ENCODE results near the gene DLX6. TPM values are rescaled to one million over a fixed set of nuclear protein-coding genes. Genes with fewer than 3 reads are reported as not detected.

DLX6 gene
- total RNA-seq, 1 donor from 2014 or later = not detected

DNA sequence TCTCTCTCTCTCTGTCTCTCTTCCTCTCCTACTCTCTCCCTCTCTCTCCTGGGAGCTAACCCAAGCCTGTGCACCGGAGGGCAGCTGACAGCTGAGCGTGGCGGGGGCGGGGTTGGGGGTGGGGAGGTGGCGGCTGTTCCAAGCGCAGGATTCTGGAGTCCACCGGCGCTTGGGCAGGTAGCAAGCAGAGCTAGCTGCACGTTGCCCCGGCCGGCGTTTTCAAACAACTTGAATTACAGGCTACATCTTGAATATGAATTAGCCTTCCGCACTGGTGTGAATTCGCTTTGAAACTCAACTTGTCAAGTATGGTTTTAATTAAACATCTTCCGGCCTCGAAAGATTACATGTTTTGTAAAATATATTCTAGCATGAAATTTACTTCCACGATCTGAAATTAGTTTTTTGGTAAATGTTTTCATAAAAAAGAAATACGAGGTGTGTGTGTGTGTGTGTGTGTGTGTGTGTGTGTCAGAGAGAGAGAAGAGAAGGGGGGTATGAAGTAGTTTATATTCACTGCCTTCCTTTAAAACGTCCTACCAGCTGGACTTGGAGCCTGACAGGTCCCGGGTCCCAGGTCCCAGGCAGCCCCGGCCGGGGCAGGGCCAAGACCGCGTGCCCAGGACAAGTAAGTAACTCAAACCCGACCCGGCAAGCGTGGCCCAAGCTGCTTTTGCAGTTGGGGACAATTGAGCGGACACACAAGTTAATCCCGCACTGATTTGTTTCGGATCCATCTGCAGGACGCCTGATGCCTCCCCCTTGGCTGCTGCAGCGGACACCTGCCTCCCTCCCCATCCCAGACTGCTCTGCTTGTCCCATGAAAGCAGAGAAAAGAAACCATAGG is 9.0 kb upstream of the DLX6 start:
- DNase-seq = no peak

DNA sequence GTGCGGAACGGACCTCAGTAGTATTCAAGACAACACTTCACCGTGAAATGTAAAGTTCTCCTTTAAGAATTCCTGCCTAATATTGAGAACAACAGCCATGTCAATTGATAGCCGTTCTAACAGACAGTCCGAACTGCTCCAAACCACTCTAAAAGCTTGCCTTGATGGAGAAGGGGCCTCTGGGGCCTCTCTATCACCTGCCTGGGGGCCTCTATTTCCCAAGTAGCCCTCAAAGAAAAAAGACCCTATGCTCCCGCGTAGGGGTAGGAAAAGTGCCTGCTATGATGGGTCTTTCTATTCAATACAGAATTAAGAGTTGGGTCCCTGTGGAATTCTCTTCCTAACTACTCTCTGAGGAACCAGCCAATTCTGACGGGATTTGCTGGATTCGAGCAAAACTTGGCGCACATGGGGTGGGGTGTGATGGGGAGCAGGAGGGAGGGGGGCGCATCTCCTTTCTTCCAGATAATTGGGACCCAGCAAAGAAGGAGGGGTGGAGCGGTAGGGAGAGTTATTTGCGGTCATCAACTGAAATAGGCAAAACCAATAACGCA is 8.3 kb upstream of the DLX6 start:
- DNase-seq = no peak

DNA sequence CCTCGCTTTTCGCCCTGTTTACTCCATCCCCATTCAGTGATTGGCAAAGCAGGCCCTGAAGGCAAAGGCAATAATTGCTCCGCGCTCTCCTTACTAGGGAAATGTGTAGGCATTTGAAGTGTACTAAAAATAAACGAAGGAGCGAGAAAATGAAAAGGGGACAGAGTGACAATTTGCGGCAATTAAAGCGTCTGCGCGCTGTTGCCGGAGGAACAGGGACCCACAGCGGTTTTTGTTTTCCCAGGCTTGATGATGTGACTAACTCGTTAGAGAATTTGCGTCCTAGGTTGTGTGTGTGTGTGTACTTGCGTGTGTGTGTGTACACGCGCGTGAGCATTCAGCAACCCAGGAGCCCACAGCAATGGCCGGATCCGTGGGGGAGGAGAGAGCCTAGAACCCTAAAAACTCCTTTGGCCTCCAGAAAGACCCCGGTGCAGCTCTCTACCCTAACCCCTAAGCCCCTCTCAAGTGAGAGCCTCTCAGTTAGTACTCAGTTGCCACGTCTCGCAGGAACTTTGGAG is 7.8 kb upstream of the DLX6 start:
- DNase-seq = no peak

DNA sequence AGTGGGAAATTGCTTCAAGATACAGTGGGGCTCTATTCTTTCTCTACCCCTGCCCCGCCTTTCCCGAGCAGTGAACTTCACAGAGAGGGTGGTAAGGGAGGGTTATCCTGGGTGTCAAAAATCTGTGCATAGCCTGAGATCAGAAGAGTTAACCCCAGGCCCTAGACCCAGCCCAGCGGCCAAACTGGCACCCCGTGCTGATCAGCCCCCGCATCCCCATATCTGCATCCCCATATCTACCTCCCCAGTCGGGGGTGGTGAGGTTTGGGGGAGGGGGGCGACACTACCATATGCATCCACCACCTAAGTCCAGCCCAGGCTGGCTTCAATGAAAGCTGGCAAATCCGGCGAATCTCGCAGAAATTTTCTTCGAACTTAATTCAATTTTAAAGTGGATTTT is 7.0 kb upstream of the DLX6 start:
- no peak for DNase-seq

DNA sequence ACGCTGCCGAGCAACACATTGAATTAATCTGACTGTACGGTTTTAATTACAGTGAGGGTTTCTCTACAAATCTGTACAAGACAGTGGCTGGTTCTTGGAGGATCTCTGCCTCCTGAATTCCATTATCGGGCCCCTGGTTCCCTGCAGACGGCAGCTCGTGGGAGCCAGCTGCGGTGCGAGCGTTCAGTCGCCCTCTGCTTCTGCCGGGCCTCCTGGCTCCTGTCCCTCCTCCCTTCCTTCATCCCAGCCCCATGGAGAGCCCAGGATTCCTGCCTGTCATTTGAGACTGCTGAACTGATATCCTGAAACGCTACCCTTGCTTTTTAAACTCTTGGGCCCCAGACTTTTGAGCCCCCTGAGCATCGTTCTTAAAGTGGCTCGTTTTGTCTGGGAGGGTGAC is 6.6 kb upstream of the DLX6 start:
- peak; percentile 5 for DNase-seq

DNA sequence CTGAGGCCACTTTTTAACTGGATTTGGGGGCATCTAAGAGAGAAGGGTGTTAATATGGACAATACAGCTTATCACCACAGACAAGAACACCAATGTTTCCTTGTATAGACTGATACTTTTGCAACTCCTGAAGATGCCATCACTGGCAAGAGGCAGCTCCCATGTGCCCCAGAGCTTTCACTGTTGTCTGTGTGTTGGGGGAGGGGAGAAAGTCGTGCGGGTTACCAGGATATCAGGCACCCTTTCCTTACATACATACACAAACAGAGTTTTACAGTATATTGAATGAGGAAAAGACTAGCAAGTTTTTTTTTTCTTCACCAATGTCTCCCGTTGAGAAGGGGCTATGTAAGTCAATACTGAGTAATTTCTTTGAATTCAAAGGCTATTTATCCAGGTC is 4.1 kb upstream of the DLX6 start:
- peak; percentile 0 for DNase-seq

DNA sequence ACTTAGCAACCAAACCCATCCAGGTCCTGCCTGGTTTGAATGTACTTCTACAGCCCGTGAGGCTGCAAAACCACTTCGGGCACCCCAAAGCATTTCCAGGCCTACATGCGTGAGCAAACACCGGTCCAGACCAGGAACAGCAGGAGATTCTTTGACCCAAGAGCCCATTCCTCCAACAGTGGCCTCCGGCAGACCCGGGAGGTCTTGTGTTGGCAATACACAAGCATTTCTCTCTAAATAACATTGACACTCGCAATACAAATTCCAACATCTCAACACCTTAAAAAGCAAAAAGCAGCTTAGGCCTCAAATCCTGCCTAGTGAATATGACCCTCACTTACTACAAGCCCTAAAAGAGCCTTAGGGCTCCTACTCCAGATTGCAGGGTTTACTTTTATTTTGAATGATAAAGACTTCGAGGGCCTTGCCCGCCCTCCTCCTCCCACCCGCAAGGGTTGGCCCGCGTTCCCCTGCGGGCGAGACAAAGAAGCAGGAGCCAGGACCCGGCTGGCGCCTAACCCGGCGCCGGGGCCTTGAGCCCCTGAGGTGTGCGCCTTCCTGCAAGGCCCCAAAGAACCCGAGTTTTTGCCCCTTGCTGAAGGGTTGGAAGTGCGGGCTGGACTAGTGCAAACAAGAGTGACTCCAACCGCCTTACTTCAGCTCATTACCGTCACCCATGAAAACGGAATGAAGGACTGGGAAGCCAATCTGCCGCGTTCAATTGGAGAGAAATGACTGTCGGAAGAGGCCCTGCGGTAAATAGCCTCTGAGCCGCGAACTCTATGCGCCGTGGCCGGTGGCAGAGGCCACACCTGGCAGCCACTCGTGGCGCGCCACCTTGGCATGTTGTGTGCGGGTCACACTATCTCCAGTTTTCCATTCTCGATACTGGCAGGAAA is 3.4 kb upstream of the DLX6 start:
- no peak for DNase-seq

DNA sequence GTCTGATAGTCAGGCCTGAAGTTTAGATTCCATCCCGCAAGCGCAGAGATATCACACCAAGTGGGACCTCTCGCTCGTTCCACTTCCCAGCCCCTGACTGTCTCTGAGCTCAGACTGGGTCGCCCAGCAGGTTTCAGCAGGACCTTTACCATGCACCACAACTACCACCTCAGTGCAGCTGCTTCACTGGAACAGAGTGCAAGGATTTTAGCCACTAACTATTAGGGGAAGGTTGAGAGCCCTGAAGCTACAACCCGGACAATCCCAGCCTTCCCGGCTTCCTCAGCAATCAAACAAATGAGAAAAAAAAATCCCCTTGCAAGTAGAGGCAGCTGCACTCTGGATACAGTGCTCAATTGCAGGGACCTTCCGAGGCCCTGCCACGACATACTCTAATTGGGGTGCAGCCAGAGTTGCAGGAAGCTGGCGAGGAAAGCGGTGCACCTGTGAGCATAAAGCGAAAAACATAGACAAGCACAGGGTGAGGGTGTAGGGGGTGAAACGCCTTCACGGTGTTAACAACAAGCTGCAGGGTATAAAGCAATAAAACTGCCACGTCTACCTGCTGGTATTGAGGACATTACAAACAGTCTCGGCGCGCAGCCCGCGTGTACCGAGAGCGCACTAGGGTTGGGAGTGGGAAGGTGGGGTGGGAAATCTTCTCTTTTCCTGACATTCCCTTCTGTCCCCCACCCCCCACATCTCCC is 2.6 kb upstream of the DLX6 start:
- peak; percentile 1 for DNase-seq

DNA sequence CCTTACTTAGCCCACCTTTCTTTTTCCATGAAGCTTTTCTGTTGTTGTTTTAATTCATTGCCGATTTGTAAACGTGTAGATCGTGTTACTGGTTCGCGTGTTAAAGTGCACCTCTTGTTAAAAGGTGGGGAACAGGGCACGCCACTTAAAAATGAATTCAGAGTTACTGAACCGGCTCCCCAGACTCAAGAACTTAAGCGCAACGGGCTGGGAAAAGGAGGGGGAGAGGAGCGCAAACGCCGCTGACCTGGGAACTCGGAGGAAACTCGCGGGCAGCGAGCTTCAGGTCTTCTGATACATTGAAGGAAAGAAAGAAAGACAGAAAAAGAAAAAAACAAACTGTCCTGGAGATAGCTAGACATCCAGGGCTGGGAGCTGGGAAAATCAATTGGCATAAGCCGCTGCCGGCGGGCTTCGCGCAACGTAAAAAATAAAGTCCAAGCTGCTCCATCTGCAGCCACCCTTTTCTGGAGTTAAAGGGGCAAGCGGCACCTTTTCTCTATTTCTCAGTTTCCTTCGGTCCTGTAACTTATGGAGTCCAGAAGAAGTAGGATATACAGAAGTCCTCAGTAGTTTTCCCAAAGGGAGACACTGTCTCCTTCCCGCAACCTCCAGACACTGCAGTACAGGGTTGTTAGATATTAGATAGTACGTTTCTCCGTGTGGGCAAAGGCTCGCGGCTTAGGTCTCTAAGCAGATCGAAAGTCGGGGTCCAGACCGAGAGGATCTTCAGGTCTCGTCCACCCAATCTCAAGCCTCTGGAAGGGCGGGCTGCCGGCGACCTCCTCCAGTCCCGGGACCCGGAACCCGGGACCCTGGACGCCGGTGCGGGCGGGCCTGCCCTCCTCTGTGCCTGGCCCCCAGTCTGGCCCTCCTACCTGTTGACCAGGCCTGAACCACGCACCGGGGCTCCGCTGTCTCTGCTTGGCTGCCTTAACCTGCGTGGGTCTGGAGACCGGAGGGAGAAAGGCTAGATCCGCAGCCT is 1.8 kb upstream of the DLX6 start:
- DNase-seq = peak; percentile 7

DNA sequence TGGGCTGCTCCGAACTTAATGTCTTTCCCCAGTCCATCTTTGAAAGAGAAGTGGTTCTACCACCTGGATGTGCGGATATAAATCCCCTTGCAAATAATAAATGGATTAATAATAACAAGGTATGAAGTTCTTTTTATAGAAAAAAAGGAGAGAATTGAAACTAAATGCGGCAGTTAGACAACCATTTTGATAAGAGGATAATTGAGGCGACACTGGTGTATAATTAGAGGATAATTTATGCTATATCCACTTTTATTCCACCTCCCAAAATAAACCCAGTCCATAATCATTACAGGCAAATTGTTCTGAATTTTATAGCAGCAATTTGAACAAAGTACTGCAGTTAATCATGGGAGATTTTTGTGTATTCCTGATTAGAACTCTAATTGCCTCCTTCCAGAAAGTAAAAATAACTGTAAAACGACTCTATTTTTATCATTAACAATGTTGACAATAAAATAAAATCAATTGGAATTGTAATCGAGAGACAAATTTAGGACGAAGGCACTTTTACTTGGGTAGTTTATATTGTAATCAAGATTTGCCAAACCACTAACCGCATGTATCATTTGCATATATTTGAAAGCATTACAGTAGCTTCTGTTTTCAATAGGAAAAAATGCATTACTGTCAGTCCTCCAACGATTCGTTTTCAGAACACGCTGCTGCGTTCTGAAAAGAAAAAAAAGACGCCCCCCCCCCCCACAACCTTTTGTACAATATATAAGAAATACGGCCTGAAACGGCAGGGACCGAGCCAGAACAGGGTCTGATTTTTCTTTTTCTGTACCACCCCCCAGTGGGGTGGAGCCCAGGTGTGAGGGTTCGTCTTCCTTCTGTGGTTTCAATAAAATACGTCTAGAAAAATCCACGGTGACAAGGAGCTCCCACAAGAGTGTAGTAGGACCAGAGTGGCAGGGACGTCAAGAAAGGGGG is 838 bp upstream of the DLX6 start:
- peak; percentile 16 for DNase-seq

DNA sequence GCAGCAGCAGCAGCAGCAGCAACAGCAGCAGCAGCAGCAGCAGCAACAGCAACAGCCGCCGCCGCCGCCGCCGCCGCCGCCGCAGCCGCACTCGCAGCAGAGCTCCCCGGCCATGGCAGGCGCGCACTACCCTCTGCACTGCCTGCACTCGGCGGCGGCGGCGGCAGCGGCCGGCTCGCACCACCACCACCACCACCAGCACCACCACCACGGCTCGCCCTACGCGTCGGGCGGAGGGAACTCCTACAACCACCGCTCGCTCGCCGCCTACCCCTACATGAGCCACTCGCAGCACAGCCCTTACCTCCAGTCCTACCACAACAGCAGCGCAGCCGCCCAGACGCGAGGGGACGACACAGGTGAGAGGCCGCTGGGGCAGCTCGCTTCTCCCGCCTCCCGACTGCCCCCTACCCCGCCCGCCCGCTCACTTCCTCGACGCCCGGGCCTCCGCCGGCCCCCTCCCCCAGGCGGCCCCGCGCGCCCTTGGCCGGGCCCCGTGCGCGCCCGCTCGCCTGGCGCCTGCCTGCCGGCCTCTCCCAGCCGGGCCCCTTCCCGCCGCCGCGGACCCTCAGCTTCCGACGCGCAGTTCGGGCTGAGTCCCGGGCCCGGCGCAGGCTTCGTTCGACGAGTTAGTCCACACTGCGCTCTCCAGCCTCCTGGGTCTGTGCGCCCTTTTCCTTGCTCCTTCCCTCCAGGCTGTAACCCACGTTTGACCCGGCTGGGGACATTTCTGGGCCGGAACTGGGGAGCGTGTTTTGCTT is 882 bp downstream of the DLX6 start:
- DNase-seq = peak; percentile 61

DNA sequence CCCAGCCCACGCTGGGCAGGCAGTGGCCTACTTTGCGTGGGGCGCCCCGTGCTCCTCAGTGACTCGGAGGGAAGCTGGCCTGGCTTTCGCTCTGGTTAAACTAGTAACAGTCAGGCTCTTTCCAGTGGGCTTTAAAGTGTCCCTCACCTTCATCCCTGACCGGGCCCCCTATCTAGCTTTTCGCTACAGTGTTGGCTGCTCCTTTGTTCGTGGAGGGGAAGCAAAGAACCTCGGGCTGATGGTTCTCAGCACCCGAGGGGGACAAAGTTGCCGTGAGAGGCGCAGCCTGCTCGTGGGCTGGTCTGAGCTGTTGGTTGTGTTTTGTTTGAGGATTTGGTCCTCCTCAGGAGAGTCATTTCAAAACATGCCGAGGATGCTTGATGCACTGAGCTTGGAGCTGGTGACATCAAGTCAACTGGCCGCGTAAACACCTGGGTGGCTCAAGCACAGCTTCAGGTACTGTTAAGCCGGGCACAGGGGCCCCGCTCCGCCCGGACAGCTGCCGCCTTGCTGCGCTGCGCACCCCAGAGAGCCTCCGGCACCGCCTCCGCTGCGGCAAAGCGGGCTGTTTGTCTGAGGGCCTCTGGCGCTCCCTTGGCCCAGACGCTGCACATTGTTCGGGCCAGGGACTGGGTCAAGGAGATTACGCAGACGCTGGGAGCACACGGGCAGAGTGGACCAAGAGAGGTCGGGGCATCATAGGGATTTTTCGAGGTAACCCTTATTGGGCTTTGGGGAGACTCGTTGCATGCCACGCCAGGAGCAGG is 1.6 kb downstream of the DLX6 start:
- peak; percentile 11 for DNase-seq

DNA sequence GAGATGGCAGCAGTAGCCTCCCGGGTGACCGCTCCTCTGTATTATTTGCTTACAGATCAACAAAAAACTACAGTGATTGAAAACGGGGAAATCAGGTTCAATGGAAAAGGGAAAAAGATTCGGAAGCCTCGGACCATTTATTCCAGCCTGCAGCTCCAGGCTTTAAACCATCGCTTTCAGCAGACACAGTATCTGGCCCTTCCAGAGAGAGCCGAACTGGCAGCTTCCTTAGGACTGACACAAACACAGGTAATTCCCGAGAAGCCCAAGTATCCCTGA is 2.2 kb downstream of the DLX6 start:
- DNase-seq = peak; percentile 0

DNA sequence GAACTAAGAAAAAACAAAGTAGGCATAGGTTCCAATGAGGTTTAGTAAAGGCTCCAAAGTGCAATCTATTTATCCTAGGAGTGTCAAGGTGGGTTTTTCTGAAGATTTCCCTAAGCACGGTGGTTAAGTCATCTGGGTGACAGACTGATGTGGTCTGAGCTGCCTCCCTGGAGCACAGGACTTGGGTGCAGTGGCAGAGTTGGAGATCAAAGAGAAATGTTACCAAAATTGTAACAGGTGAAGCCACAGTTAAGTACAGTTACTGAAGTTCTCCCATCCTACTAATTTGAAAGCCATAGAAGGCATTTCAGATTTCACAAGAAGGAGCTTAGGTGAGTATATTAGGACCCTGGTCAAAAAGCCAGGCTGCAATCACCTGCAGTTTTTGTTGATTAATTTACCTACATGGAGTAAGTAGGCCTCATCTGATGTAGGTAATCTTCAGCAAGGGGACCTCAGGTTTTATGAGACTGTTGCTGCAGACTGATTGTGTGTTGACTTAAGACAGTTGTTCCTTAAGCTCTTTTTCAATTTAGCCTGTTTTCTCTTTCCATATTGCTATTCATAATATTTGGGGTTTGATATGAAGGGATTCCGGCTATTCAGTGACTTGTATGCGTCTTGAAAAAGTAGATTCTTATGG is 3.0 kb downstream of the DLX6 start:
- DNase-seq = peak; percentile 0

DNA sequence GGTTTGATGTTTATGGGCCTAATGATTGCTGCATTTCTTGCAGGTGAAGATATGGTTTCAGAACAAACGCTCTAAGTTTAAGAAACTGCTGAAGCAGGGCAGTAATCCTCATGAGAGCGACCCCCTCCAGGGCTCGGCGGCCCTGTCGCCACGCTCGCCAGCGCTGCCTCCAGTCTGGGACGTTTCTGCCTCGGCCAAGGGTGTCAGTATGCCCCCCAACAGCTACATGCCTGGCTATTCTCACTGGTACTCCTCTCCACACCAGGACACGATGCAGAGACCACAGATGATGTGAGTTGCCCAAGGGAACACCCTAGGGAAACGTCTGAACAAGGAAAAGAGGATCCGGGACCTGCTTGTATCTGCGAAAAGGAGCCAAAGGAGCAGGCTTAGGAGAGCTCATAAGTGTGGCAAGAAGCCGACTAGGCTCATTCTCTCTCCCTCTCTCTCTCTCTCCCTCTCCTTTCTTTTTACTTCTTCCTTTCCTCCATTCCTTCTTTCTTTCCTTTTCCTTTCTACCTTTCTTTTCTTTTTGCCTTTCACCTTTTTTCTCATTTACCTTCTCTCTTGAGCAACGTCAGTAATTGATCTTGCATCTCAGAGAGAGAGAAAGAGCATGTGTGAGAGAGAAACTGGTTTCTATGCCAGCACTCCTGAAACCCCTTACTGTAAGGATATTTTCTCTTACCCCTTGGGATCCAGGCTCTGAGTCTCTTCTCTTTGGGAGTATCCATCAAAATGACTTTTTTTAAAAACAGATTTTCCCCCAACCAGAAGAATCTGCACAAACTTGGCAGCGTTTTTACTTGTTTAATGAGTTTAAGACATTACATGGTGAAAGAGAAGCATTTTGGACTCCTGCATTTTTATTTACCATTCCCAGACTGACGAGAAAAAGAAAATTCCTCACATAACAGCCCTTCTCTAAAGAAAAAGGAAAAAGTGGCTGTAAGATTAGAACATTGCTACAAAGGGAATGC is 4.7 kb downstream of the DLX6 start:
- DNase-seq = peak; percentile 5

DNA sequence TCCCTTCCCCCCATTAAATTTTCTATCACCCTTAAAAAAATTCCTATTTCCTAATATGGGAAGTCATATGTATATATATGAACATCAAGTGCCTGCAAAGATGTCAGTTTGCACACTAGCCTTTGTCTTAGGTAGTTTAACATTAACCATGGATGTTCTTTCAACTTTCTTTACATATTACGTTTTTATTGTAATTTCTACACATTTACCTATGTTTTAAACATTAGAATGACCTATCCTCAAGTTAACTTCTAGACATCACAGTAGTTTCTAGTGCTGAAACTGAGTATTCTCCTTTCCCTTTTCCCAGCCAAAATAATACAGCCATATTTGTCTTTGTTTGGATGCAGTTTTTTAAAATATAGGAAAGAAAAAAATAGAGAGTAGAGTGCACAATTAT is 5.8 kb downstream of the DLX6 start:
- DNase-seq = peak; percentile 0

All from tongue (tissue), 2 donors.